Naive thymus-derived CD4-positive, alpha-beta T cell (primary cell): Measurements from ENCODE around the gene SLC5A3. TPM values are rescaled to one million over a fixed set of nuclear protein-coding genes. Genes with fewer than 3 reads are reported as not detected.

ENCODE experiments used
- ATAC-seq: fragments of 150-1000 bp; cut with Tn5 transposase; 2 replicates; pipeline ENCODE4 v1.10.0; 2021; ENCODE audit warnings: mild to moderate bottlenecking, moderate library complexity
- CTCF ChIA-PET: fragments of 350-600 bp; sonication (Branson Sonifier 250); formaldehyde crosslinking; loops from one replicate; lab custom pipeline; 2021; ENCODE audit warnings: antibody characterized with exemption; lab: Charles Lee
- POLR2A ChIA-PET: fragments of 350-600 bp; sonication (Branson Sonifier 250); formaldehyde crosslinking; loops from one replicate; lab custom pipeline; 2021; ENCODE audit warnings: antibody characterized with exemption, inconsistent platforms; lab: Charles Lee
- DNase-seq, 9 donors: peaks; one replicate each; pipeline versions ENCODE4 v3.0.0 to v3.0.0-alpha.2; 2020 to 2022; ENCODE audit warnings: mixed read lengths in 1 of 9
- H3K27ac ChIP-seq: one replicate; pipeline ENCODE4 v1.7.0; 2013; ENCODE audit warnings: mild to moderate bottlenecking, low read depth, low read length, moderate library complexity
- H3K27me3 ChIP-seq, 2 donors: one replicate each; pipeline ENCODE4 v1.7.0; 2013; ENCODE audit warnings: low read length in 2 of 2, mild to moderate bottlenecking in 2 of 2, moderate library complexity in 2 of 2; ENCODE audit not compliant: control insufficient read depth in 2 of 2, insufficient read depth in 2 of 2
- H3K36me3 ChIP-seq, 3 experiments: 1 replicate in 2 of 3; 2 replicates in 1 of 3; pipeline ENCODE4 v1.7.0; 2013; ENCODE audit warnings: low read length in 3 of 3, mild to moderate bottlenecking in 3 of 3, moderate library complexity in 1 of 3; ENCODE audit not compliant: insufficient read depth in 3 of 3, control insufficient read depth in 2 of 3
- H3K4me1 ChIP-seq, 2 donors: one replicate each; pipeline ENCODE4 v1.7.0; 2013; ENCODE audit warnings: low read length in 2 of 2, mild to moderate bottlenecking in 2 of 2, moderate library complexity in 1 of 2; ENCODE audit not compliant: control insufficient read depth in 2 of 2, insufficient read depth in 2 of 2
- H3K4me3 ChIP-seq: 2 replicates; pipeline ENCODE4 v1.7.0; 2013; ENCODE audit warnings: mild to moderate bottlenecking, low read length
- H3K9me3 ChIP-seq, 3 experiments: 1 replicate in 2 of 3; 2 replicates in 1 of 3; pipeline ENCODE4 v1.7.0; 2013; ENCODE audit warnings: low read length in 3 of 3; ENCODE audit not compliant: control insufficient read depth in 2 of 3
- H3K27ac Mint-ChIP-seq, 9 donors: one replicate each; pipeline ENCODE4 v1.8.0; 2020 to 2022; ENCODE audit warnings: mixed read lengths in 9 of 9, mild to moderate bottlenecking in 8 of 9, moderate library complexity in 5 of 9, inconsistent platforms in 2 of 9
- H3K27me3 Mint-ChIP-seq, 5 donors: one replicate each; pipeline ENCODE4 v1.8.0; 2021 to 2022; ENCODE audit warnings: mixed read lengths in 5 of 5, mild to moderate bottlenecking in 1 of 5
- H3K36me3 Mint-ChIP-seq, 5 donors: one replicate each; pipeline ENCODE4 v1.8.0; 2020 to 2022; ENCODE audit warnings: mixed read lengths in 5 of 5, mild to moderate bottlenecking in 3 of 5, inconsistent platforms in 1 of 5
- H3K4me1 Mint-ChIP-seq, 7 donors: one replicate each; pipeline ENCODE4 v1.8.0; 2020 to 2022; ENCODE audit warnings: mixed read lengths in 7 of 7, mild to moderate bottlenecking in 3 of 7, inconsistent platforms in 1 of 7
- H3K4me3 Mint-ChIP-seq, 10 donors: one replicate each; pipeline ENCODE4 v1.8.0; 2020 to 2022; ENCODE audit warnings: mild to moderate bottlenecking in 10 of 10, mixed read lengths in 10 of 10, moderate library complexity in 6 of 10, inconsistent platforms in 2 of 10
- H3K9me3 Mint-ChIP-seq, 11 donors: one replicate each; pipeline ENCODE4 v1.8.0; 2020 to 2022; ENCODE audit warnings: mixed read lengths in 11 of 11, mild to moderate bottlenecking in 4 of 11, inconsistent platforms in 1 of 11, moderate library complexity in 1 of 11
- intact Hi-C, 2 donors: fragments of 100-400 bp; cut with micrococcal nuclease; formaldehyde crosslinking; loops; one replicate each; pipeline ENCODE4 v1.15.1; 2023
- polyA plus RNA-seq, 2 donors: library from polyadenylated mRNA; unstranded; fragments of 300-500 nt; fragmentation: Illumina TruSeq; gene quantifications; one replicate each; pipeline ENCODE4 v1.2.3, GENCODE V29; 2021
- total RNA-seq, 6 experiments: library from RNA in 5 of 6; stranded (reverse) in 5 of 6; gene quantifications; 1 replicate in 5 of 6; 2 replicates in 1 of 6; pipeline ENCODE4 v1.2.3 and lab custom pipeline; 2021 to 2026

Gene SLC5A3
- total and polyA plus RNA-seq, 7 experiments from 2014 or later, result 1.8 to 45.5 (median 9.6) TPM

DNA sequence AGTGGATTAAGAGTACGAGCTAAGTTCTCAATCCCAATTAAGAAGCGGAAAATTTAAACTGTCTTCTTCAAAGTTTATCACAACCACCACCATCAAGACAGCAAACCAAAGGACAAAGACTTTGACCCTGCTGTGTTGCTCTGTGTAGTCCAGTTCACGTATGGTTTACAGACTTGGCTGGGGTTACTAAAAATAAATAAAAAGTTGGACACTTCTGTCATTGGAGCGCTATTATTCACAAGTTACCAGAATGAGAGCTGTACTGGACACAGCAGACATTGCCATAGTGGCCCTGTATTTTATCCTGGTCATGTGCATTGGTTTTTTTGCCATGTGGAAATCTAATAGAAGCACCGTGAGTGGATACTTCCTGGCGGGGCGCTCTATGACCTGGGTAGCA, 21.6 kb downstream of the SLC5A3 start:
- Histone ChIP-seq H3K9me3 (no peaks in the 10 kb centered on the region), H3K4me1 (peaks cover 4 to 28% of the 10 kb centered on the region in 2 donors), H3K27ac (no peak overlapping the region), H3K27me3 (no peaks in the 10 kb centered on the region), H3K4me3 (no peak overlapping the region), H3K36me3 (peaks cover 0 to 23% (median 0%) of the 10 kb centered on the region in 3 experiments)
- Mint-ChIP-seq H3K4me1 (peaks cover 29 to 96% (median 79%) of the 10 kb centered on the region in 7 donors), H3K9me3 (peaks cover 0 to 4% (median 0%) of the 10 kb centered on the region in 11 donors), H3K27me3 (no peaks in the 10 kb centered on the region), H3K36me3 (peaks cover 13 to 55% (median 45%) of the 10 kb centered on the region in 5 donors), H3K27ac (peak overlapping the region in 2 of 9 donors; percentile 36 to 69), H3K4me3 (peak overlapping the region in 1 of 10 donors; percentile 40)
- intact Hi-C loops, result loop anchor here in 1 of 2 donors (1.0 to 5.0 kb wide), 3 partner anchors 9 to 173 kb away; no protein-coding TSS in a partner anchor
- no peak for ATAC-seq
- DNase-seq, result no peak
- ChIA-PET CTCF (no interaction called here), POLR2A (interaction anchor here (0.5 to 1.2 kb wide), 4 partner anchors 19 to 146 kb away, joined by 3 read pairs; no protein-coding TSS in a partner anchor)

- Histone ChIP-seq H3K4me3 (no peak overlapping the region), H3K27me3 (no peaks in the 10 kb centered on the region), H3K9me3 (no peaks in the 10 kb centered on the region), H3K27ac (no peak overlapping the region), H3K36me3 (peaks cover 0 to 23% (median 0%) of the 10 kb centered on the region in 3 experiments), H3K4me1 (peaks cover 0 to 13% of the 10 kb centered on the region in 2 donors)
- intact Hi-C loops, result no loop called here
- DNase-seq (no peak), ATAC-seq (no peak)
- ChIA-PET POLR2A (no interaction called here), CTCF (no interaction called here)
- Mint-ChIP-seq H3K4me3 (no peak overlapping the region), H3K4me1 (peaks cover 24 to 98% (median 82%) of the 10 kb centered on the region in 7 donors), H3K27ac (no peak overlapping the region), H3K27me3 (no peaks in the 10 kb centered on the region), H3K36me3 (peaks cover 13 to 59% (median 48%) of the 10 kb centered on the region in 5 donors), H3K9me3 (peaks cover 0 to 4% (median 0%) of the 10 kb centered on the region in 11 donors)
Measured at GRCh38 chr21:34097442-34097841, 24.1 kb downstream of the SLC5A3 start.

DNA sequence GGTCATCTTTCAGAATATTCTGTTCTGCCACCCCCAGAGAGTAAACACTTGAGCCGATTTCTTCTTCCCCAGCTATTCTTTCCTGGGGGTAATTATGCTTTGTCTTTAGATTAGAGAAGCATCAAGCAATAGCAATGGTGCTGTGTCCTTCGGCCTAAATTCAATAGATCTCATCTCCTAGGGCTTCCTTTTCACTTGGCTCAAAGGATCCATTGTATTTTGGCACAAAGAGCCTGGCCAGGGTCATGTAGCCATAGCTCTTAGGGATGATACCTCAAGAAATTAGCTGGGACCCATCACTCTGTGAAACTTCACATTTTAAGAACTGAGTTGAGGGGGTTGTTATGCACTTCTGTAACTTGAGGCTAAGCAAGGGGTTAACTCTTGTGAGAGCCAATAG, 27.0 kb downstream of the SLC5A3 start:
- H3K4me1 Mint-ChIP-seq, result peaks cover 24 to 97% (median 83%) of the 10 kb centered on the region in 7 donors
- H3K36me3 Mint-ChIP-seq, result peaks cover 9 to 62% (median 59%) of the 10 kb centered on the region in 5 donors
- no peak overlapping the region for H3K27ac Mint-ChIP-seq
- no peak overlapping the region for H3K4me3 Mint-ChIP-seq
- no peak overlapping the region for H3K4me3 ChIP-seq
- intact Hi-C loops, result loop anchor here in 1 of 2 donors (1.0 kb wide), 1 partner anchor 8 kb away; no protein-coding TSS in a partner anchor
- ChIA-PET CTCF (interaction anchor here (1.9 kb wide), 1 partner anchor 176 kb away, joined by 5 read pairs; no protein-coding TSS in a partner anchor), POLR2A (interaction anchor here (0.6 to 1.4 kb wide), 3 partner anchors 9 to 602 kb away, joined by 3 to 6 read pairs (median 3); no protein-coding TSS in a partner anchor)
- no peaks in the 10 kb centered on the region for H3K27me3 ChIP-seq
- no peak for DNase-seq
- peaks cover 0 to 18% (median 0%) of the 10 kb centered on the region in 3 experiments for H3K36me3 ChIP-seq
- no peaks in the 10 kb centered on the region for H3K4me1 ChIP-seq
- no peaks in the 10 kb centered on the region for H3K27me3 Mint-ChIP-seq
- no peaks in the 10 kb centered on the region for H3K9me3 ChIP-seq
- H3K9me3 Mint-ChIP-seq, result peaks cover 0 to 5% (median 0%) of the 10 kb centered on the region in 11 donors
- no peak overlapping the region for H3K27ac ChIP-seq
- ATAC-seq, result no peak

- ChIA-PET CTCF (interaction anchor here (1.9 kb wide), 1 partner anchor 176 kb away, joined by 5 read pairs; no protein-coding TSS in a partner anchor), POLR2A (interaction anchor here (0.6 to 1.4 kb wide), 3 partner anchors 8 to 602 kb away, joined by 3 to 6 read pairs (median 3); no protein-coding TSS in a partner anchor)
- H3K27me3 Mint-ChIP-seq, result no peaks in the 10 kb centered on the region
Measured at GRCh38 chr21:34100790-34101189, 27.4 kb downstream of the SLC5A3 start.

GRCh38 chr21:34105947-34106541, 32.7 kb downstream of the SLC5A3 start:
- H3K27ac ChIP-seq, result no peak overlapping the region
- CTCF ChIA-PET, result no interaction called here

More at GRCh38 chr21:34100790-34101189, 27.4 kb downstream of the SLC5A3 start:
- H3K36me3 Mint-ChIP-seq, result peaks cover 5 to 62% (median 59%) of the 10 kb centered on the region in 5 donors
- H3K36me3 ChIP-seq, result peaks cover 0 to 14% (median 0%) of the 10 kb centered on the region in 3 experiments
- H3K9me3 ChIP-seq, result no peaks in the 10 kb centered on the region
- DNase-seq (no peak), ATAC-seq (no peak)
- no peak overlapping the region for H3K4me3 Mint-ChIP-seq
- peaks cover 0 to 5% (median 0%) of the 10 kb centered on the region in 11 donors for H3K9me3 Mint-ChIP-seq
- no peaks in the 10 kb centered on the region for H3K4me1 ChIP-seq
- H3K27ac ChIP-seq, result no peak overlapping the region
- peaks cover 22 to 97% (median 83%) of the 10 kb centered on the region in 7 donors for H3K4me1 Mint-ChIP-seq
- no peaks in the 10 kb centered on the region for H3K27me3 ChIP-seq
- peak overlapping the region in 1 of 9 donors; percentile 42 for H3K27ac Mint-ChIP-seq
- intact Hi-C loops, result loop anchor here in 1 of 2 donors (1.0 kb wide), 1 partner anchor 8 kb away; no protein-coding TSS in a partner anchor
- H3K4me3 ChIP-seq, result no peak overlapping the region

GRCh38 chr21:34107606-34108005, 34.2 kb downstream of the SLC5A3 start:
- H3K27me3 Mint-ChIP-seq, result no peaks in the 10 kb centered on the region
- peaks cover 22 to 90% (median 72%) of the 10 kb centered on the region in 7 donors for H3K4me1 Mint-ChIP-seq
- no peaks in the 10 kb centered on the region for H3K4me1 ChIP-seq
- no peaks in the 10 kb centered on the region for H3K9me3 ChIP-seq
- peaks cover 0 to 23% (median 0%) of the 10 kb centered on the region in 11 donors for H3K9me3 Mint-ChIP-seq
- H3K4me3 ChIP-seq, result no peak overlapping the region
- intact Hi-C loops, result no loop called here
- no peaks in the 10 kb centered on the region for H3K36me3 ChIP-seq
- DNase-seq (no peak), ATAC-seq (no peak)
- no peak overlapping the region for H3K27ac Mint-ChIP-seq
- no peak overlapping the region for H3K4me3 Mint-ChIP-seq
- H3K36me3 Mint-ChIP-seq, result peaks cover 0 to 61% (median 53%) of the 10 kb centered on the region in 5 donors
- H3K27ac ChIP-seq, result no peak overlapping the region
- ChIA-PET CTCF (no interaction called here), POLR2A (interaction anchor here (1.7 kb wide), 1 partner anchor 160 kb away, joined by 4 read pairs; no protein-coding TSS in a partner anchor)
- no peaks in the 10 kb centered on the region for H3K27me3 ChIP-seq

More at GRCh38 chr21:34105947-34106541, 32.7 kb downstream of the SLC5A3 start:
- no peaks in the 10 kb centered on the region for H3K4me1 ChIP-seq
- ATAC-seq (no peak), DNase-seq (no peak)
- no peak overlapping the region for H3K27ac Mint-ChIP-seq
- H3K36me3 ChIP-seq, result no peaks in the 10 kb centered on the region
- H3K27me3 Mint-ChIP-seq, result no peaks in the 10 kb centered on the region
- H3K9me3 Mint-ChIP-seq, result peaks cover 0 to 23% (median 0%) of the 10 kb centered on the region in 11 donors
- H3K4me3 ChIP-seq, result no peak overlapping the region
- peaks cover 0 to 62% (median 54%) of the 10 kb centered on the region in 5 donors for H3K36me3 Mint-ChIP-seq
- POLR2A ChIA-PET, result no interaction called here
- H3K4me1 Mint-ChIP-seq, result peaks cover 14 to 90% (median 73%) of the 10 kb centered on the region in 7 donors
- H3K4me3 Mint-ChIP-seq, result no peak overlapping the region
- H3K27me3 ChIP-seq, result no peaks in the 10 kb centered on the region
- no peaks in the 10 kb centered on the region for H3K9me3 ChIP-seq
- intact Hi-C loops, result no loop called here
